ENCODE results near the gene FOCAD. TPM values are rescaled to one million over a fixed set of nuclear protein-coding genes. Genes with fewer than 3 reads are reported as not detected.

FOCAD gene
- total and polyA plus RNA-seq, 3 experiments from 2014 or later = 16.1 to 25.9 (median 24.8) TPM

- no peaks in the 10 kb centered on the region for H3K27me3 ChIP-seq (ENCODE audit: insufficient read depth, low read length, poor library complexity, severe bottlenecking)
- no peak for DNase-seq
- H3K4me1 Mint-ChIP-seq = peaks cover 0 to 3% (median 0%) of the 10 kb centered on the region in 3 donors
- ChIA-PET POLR2A (no interaction called here), CTCF (interaction anchor here (1.7 kb wide), 1 partner anchor 13 kb away, joined by 4 read pairs; no protein-coding TSS in a partner anchor)
- H3K27me3 Mint-ChIP-seq = no peaks in the 10 kb centered on the region
- H3K36me3 Mint-ChIP-seq = peaks cover 10 to 52% (median 26%) of the 10 kb centered on the region in 3 donors
- no peak overlapping the region for H3K4me3 Mint-ChIP-seq
- no peaks in the 10 kb centered on the region for H3K9me3 ChIP-seq (ENCODE audit: low read length)
- H3K27ac Mint-ChIP-seq = peak overlapping the region in 2 of 8 donors; percentile 36 to 72
- peaks cover 4% of the 10 kb centered on the region for H3K36me3 ChIP-seq (ENCODE audit: insufficient read depth, low read length)
- H3K4me1 ChIP-seq (ENCODE audit: insufficient read depth, low read length) = no peaks in the 10 kb centered on the region
- no peak overlapping the region for H3K27ac ChIP-seq (ENCODE audit: low read depth, low read length)
- no peaks in the 10 kb centered on the region for H3K9me3 Mint-ChIP-seq
- no peak overlapping the region for H3K4me3 ChIP-seq (ENCODE audit: low read length)
Observed at GRCh38 chr9:20988671-20989315, 304.7 kb downstream of the FOCAD start.

GRCh38 chr9:20989923-20990341, 305.9 kb downstream of the FOCAD start:
- Mint-ChIP-seq H3K36me3 (peaks cover 13 to 54% (median 26%) of the 10 kb centered on the region in 3 donors), H3K27ac (no peak overlapping the region), H3K9me3 (no peaks in the 10 kb centered on the region), H3K4me3 (no peak overlapping the region), H3K27me3 (no peaks in the 10 kb centered on the region), H3K4me1 (peaks cover 3 to 8% (median 7%) of the 10 kb centered on the region in 3 donors)
- Histone ChIP-seq H3K4me1 (ENCODE audit: insufficient read depth, low read length) (no peaks in the 10 kb centered on the region), H3K9me3 (ENCODE audit: low read length) (no peaks in the 10 kb centered on the region), H3K27ac (ENCODE audit: low read depth, low read length) (no peak overlapping the region), H3K27me3 (ENCODE audit: insufficient read depth, low read length, poor library complexity, severe bottlenecking) (no peaks in the 10 kb centered on the region), H3K36me3 (ENCODE audit: insufficient read depth, low read length) (peaks cover 4% of the 10 kb centered on the region), H3K4me3 (ENCODE audit: low read length) (no peak overlapping the region)
- POLR2A ChIA-PET = no interaction called here
- DNase-seq = no peak
- CTCF ChIA-PET = interaction anchor here (1.7 kb wide), 1 partner anchor 12 kb away, joined by 4 read pairs; no protein-coding TSS in a partner anchor

GRCh38 chr9:20990867-20991266, 306.8 kb downstream of the FOCAD start:
- Histone ChIP-seq H3K27ac (ENCODE audit: low read depth, low read length) (no peak overlapping the region), H3K36me3 (ENCODE audit: insufficient read depth, low read length) (peaks cover 4% of the 10 kb centered on the region), H3K27me3 (ENCODE audit: insufficient read depth, low read length, poor library complexity, severe bottlenecking) (no peaks in the 10 kb centered on the region), H3K9me3 (ENCODE audit: low read length) (no peaks in the 10 kb centered on the region), H3K4me1 (ENCODE audit: insufficient read depth, low read length) (no peaks in the 10 kb centered on the region), H3K4me3 (ENCODE audit: low read length) (no peak overlapping the region)
- POLR2A ChIA-PET = no interaction called here
- H3K27ac Mint-ChIP-seq = no peak overlapping the region
- CTCF ChIA-PET = interaction anchor here (0.6 kb wide), 1 partner anchor 88 kb away, joined by 3 read pairs; no protein-coding TSS in a partner anchor
- H3K36me3 Mint-ChIP-seq = peaks cover 14 to 59% (median 31%) of the 10 kb centered on the region in 3 donors
- peaks cover 12 to 18% (median 16%) of the 10 kb centered on the region in 3 donors for H3K4me1 Mint-ChIP-seq
- no peaks in the 10 kb centered on the region for H3K27me3 Mint-ChIP-seq
- no peak for DNase-seq
- no peaks in the 10 kb centered on the region for H3K9me3 Mint-ChIP-seq
- no peak overlapping the region for H3K4me3 Mint-ChIP-seq

- Histone ChIP-seq H3K36me3 (ENCODE audit: insufficient read depth, low read length) (no peaks in the 10 kb centered on the region), H3K4me1 (ENCODE audit: insufficient read depth, low read length) (peaks cover 13% of the 10 kb centered on the region), H3K27me3 (ENCODE audit: insufficient read depth, low read length, poor library complexity, severe bottlenecking) (no peaks in the 10 kb centered on the region), H3K4me3 (ENCODE audit: low read length) (no peak overlapping the region), H3K27ac (ENCODE audit: low read depth, low read length) (no peak overlapping the region), H3K9me3 (ENCODE audit: low read length) (no peaks in the 10 kb centered on the region)
- Mint-ChIP-seq H3K27ac (peak overlapping the region in 5 of 8 donors; percentile 4 to 89 (median 51)), H3K4me3 (no peak overlapping the region), H3K36me3 (peaks cover 8 to 46% (median 24%) of the 10 kb centered on the region in 3 donors), H3K9me3 (no peaks in the 10 kb centered on the region), H3K4me1 (peaks cover 37 to 44% (median 38%) of the 10 kb centered on the region in 3 donors), H3K27me3 (no peaks in the 10 kb centered on the region)
- ChIA-PET CTCF (no interaction called here), POLR2A (interaction anchor here (1.1 kb wide), 1 partner anchor 34 kb away, joined by 4 read pairs; no protein-coding TSS in a partner anchor)
- DNase-seq = no peak
Observed at GRCh38 chr9:20994486-20994885, 310.4 kb downstream of the FOCAD start.

GRCh38 chr9:20995616-20996015, 311.6 kb downstream of the FOCAD start:
- H3K27ac ChIP-seq (ENCODE audit: low read depth, low read length) = no peak overlapping the region
- ChIA-PET POLR2A (no interaction called here), CTCF (no interaction called here)
- no peak for DNase-seq
- Mint-ChIP-seq H3K27me3 (no peaks in the 10 kb centered on the region), H3K36me3 (peaks cover 6 to 43% (median 24%) of the 10 kb centered on the region in 3 donors), H3K9me3 (peaks cover 0 to 4% (median 0%) of the 10 kb centered on the region in 5 donors), H3K4me3 (no peak overlapping the region), H3K27ac (peak overlapping the region; percentile 24 to 96 (median 74)), H3K4me1 (peaks cover 40 to 49% (median 41%) of the 10 kb centered on the region in 3 donors)
- H3K4me3 ChIP-seq (ENCODE audit: low read length) = no peak overlapping the region
- no peaks in the 10 kb centered on the region for H3K27me3 ChIP-seq (ENCODE audit: insufficient read depth, low read length, poor library complexity, severe bottlenecking)
- H3K36me3 ChIP-seq (ENCODE audit: insufficient read depth, low read length) = no peaks in the 10 kb centered on the region
- H3K9me3 ChIP-seq (ENCODE audit: low read length) = no peaks in the 10 kb centered on the region
- peaks cover 13% of the 10 kb centered on the region for H3K4me1 ChIP-seq (ENCODE audit: insufficient read depth, low read length)

GRCh38 chr9:20996809-20997208, 312.8 kb downstream of the FOCAD start:
- Histone ChIP-seq H3K4me1 (ENCODE audit: insufficient read depth, low read length) (peaks cover 13% of the 10 kb centered on the region), H3K9me3 (ENCODE audit: low read length) (no peaks in the 10 kb centered on the region), H3K4me3 (ENCODE audit: low read length) (no peak overlapping the region), H3K27me3 (ENCODE audit: insufficient read depth, low read length, poor library complexity, severe bottlenecking) (no peaks in the 10 kb centered on the region), H3K36me3 (ENCODE audit: insufficient read depth, low read length) (no peaks in the 10 kb centered on the region), H3K27ac (ENCODE audit: low read depth, low read length) (no peak overlapping the region)
- peaks cover 2 to 11% (median 5%) of the 10 kb centered on the region in 5 donors for H3K9me3 Mint-ChIP-seq
- peaks cover 50 to 61% (median 51%) of the 10 kb centered on the region in 3 donors for H3K4me1 Mint-ChIP-seq
- ChIA-PET POLR2A (interaction anchor here (0.9 kb wide), 1 partner anchor 15 kb away, joined by 3 read pairs; no protein-coding TSS in a partner anchor), CTCF (no interaction called here)
- no peak for DNase-seq
- peak overlapping the region; percentile 24 to 96 (median 81) for H3K27ac Mint-ChIP-seq
- peak overlapping the region in 4 of 7 donors; percentile 1 to 59 (median 45) for H3K4me3 Mint-ChIP-seq
- peaks cover 11 to 42% (median 25%) of the 10 kb centered on the region in 3 donors for H3K36me3 Mint-ChIP-seq
- H3K27me3 Mint-ChIP-seq = no peaks in the 10 kb centered on the region

- DNase-seq = no peak
- Mint-ChIP-seq H3K27me3 (no peaks in the 10 kb centered on the region), H3K27ac (peak overlapping the region; percentile 53 to 96 (median 78)), H3K9me3 (peaks cover 2 to 11% (median 5%) of the 10 kb centered on the region in 5 donors), H3K4me1 (peaks cover 57 to 69% (median 59%) of the 10 kb centered on the region in 3 donors), H3K36me3 (peaks cover 11 to 44% (median 21%) of the 10 kb centered on the region in 3 donors), H3K4me3 (peak overlapping the region in 2 of 7 donors; percentile 1 to 5)
- H3K36me3 ChIP-seq (ENCODE audit: insufficient read depth, low read length) = no peaks in the 10 kb centered on the region
- no peaks in the 10 kb centered on the region for H3K9me3 ChIP-seq (ENCODE audit: low read length)
- H3K4me1 ChIP-seq (ENCODE audit: insufficient read depth, low read length) = peaks cover 19% of the 10 kb centered on the region
- H3K27me3 ChIP-seq (ENCODE audit: insufficient read depth, low read length, poor library complexity, severe bottlenecking) = no peaks in the 10 kb centered on the region
- ChIA-PET POLR2A (interaction anchor here (0.9 kb wide), 1 partner anchor 14 kb away, joined by 3 read pairs; no protein-coding TSS in a partner anchor), CTCF (interaction anchor here (0.6 kb wide), 1 partner anchor 33 kb away, joined by 3 read pairs; no protein-coding TSS in a partner anchor)
- no peak overlapping the region for H3K27ac ChIP-seq (ENCODE audit: low read depth, low read length)
- no peak overlapping the region for H3K4me3 ChIP-seq (ENCODE audit: low read length)
Observed at GRCh38 chr9:20997503-20998076, 313.5 kb downstream of the FOCAD start.

Data from CD8-positive, alpha-beta memory T cell (primary cell).